ENCODE results near the gene PRODH2.

Gene PRODH2

DNA sequence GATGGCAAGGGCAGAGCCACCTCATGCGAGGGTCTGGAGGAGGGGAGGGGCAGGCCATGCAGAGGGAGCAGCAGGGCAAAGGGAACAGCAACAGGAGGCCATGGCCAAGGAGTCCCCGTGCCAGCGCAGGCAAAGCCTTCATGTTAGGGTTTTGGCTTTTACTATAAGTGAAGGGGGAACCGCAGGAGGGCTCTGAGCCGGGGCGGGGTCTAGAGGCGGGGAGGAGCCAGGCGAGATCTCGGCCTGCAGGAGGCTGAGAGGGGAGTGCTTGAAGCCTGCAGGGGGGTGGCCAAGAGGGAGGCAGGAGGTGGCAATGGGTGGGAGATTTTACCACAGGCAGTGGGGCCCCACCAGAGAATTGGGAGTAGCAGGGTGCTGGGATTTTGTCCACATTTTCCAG, 31.0 kb downstream of the PRODH2 start:
- H3K27me3 ChIP-seq (replicated peaks): no peaks in the 10 kb centered on the region
- no peaks in the 10 kb centered on the region for H3K36me3 ChIP-seq (replicated peaks)
- in situ Hi-C loops (cut with HindIII; ENCODE audit: low pct_ligation_motif_present, low sequenced_read_pairs): no loop called here
- no peak for DNase-seq
- no peak overlapping the region for H3K27ac ChIP-seq
- H3K4me3 ChIP-seq (ENCODE audit: low read depth, low read length): no peak overlapping the region
- TF ChIP-seq, protein P1, sequence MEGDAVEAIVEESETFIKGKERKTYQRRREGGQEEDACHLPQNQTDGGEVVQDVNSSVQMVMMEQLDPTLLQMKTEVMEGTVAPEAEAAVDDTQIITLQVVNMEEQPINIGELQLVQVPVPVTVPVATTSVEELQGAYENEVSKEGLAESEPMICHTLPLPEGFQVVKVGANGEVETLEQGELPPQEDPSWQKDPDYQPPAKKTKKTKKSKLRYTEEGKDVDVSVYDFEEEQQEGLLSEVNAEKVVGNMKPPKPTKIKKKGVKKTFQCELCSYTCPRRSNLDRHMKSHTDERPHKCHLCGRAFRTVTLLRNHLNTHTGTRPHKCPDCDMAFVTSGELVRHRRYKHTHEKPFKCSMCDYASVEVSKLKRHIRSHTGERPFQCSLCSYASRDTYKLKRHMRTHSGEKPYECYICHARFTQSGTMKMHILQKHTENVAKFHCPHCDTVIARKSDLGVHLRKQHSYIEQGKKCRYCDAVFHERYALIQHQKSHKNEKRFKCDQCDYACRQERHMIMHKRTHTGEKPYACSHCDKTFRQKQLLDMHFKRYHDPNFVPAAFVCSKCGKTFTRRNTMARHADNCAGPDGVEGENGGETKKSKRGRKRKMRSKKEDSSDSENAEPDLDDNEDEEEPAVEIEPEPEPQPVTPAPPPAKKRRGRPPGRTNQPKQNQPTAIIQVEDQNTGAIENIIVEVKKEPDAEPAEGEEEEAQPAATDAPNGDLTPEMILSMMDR (IDR thresholded peaks at IDR 0.05; ENCODE audit: low read depth, low read length, missing control alignments): no peak

DNA sequence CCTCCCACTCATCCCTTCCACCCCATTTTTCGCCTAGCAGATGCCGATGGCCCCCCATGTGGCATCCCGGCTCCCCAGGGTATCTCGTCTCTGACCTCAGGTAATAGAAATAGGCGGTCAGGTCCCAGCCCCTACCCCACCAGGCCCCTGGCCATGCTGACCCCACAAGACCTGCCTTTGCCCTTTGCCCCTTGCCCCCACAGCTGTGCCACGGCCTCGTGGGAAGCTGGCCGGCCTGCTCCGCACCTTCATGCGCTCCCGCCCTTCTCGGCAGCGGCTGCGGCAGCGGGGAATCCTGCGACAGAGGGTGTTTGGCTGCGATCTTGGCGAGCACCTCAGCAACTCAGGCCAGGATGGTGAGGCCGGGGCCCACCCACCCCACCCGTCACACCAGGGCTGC, 31.9 kb downstream of the PRODH2 start:
- Histone ChIP-seq H3K36me3 (replicated peaks) (no peaks in the 10 kb centered on the region), H3K27ac (no peak overlapping the region), H3K4me3 (ENCODE audit: low read depth, low read length) (no peak overlapping the region), H3K27me3 (replicated peaks) (no peaks in the 10 kb centered on the region)
- TF ChIP-seq, protein P1 (IDR thresholded peaks at IDR 0.05; ENCODE audit: low read depth, low read length, missing control alignments): no peak
- in situ Hi-C loops (cut with HindIII; ENCODE audit: low pct_ligation_motif_present, low sequenced_read_pairs): no loop called here
- no peak for DNase-seq

DNA sequence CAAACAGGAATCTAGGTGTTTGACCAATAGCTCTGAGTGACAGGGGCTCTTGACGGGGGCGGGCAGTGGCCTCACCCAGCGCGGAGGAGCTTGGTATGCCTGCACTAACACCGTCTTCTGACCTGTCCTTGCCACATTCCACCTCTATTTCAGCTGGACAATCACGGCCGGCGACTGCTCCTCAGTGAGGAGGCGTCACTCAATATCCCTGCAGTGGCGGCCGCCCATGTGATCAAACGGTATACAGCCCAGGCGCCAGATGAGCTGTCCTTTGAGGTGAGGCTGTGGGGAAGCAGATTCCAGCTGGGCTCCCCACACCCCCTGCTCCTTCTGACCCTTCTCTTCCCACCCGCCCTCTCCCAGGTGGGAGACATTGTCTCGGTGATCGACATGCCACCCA, 32.6 kb downstream of the PRODH2 start:
- no peak overlapping the region for H3K27ac ChIP-seq
- no peak for DNase-seq
- H3K4me3 ChIP-seq (ENCODE audit: low read depth, low read length): no peak overlapping the region
- in situ Hi-C loops (cut with HindIII; ENCODE audit: low pct_ligation_motif_present, low sequenced_read_pairs): no loop called here
- TF ChIP-seq, protein P1 (IDR thresholded peaks at IDR 0.05; ENCODE audit: low read depth, low read length, missing control alignments): no peak
- no peaks in the 10 kb centered on the region for H3K36me3 ChIP-seq (replicated peaks)
- no peaks in the 10 kb centered on the region for H3K27me3 ChIP-seq (replicated peaks)

DNA sequence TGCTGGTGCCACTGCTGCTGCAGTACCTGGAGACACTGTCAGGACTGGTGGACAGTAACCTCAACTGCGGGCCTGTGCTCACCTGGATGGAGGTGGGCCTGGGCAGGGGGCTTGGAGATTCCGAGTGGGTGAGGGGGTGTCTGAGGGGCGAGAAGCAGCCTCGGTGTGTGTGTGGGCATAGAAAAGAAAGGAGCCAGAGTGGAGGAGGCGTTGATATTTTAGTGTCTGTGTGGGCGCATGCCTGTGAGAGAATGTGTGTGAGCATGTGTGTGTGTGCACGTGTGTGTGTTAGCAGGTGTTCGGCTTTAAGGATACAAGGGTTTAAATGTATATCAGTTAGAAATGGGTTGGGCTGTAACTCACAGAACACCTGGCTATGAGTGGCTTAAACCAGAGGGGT, 33.6 kb downstream of the PRODH2 start:
- in situ Hi-C loops (cut with HindIII; ENCODE audit: low pct_ligation_motif_present, low sequenced_read_pairs): no loop called here
- H3K27ac ChIP-seq: no peak overlapping the region
- no peaks in the 10 kb centered on the region for H3K36me3 ChIP-seq (replicated peaks)
- TF ChIP-seq, protein P1 (IDR thresholded peaks at IDR 0.05; ENCODE audit: low read depth, low read length, missing control alignments): no peak
- H3K27me3 ChIP-seq (replicated peaks): no peaks in the 10 kb centered on the region
- DNase-seq: no peak
- H3K4me3 ChIP-seq (ENCODE audit: low read depth, low read length): no peak overlapping the region

DNA sequence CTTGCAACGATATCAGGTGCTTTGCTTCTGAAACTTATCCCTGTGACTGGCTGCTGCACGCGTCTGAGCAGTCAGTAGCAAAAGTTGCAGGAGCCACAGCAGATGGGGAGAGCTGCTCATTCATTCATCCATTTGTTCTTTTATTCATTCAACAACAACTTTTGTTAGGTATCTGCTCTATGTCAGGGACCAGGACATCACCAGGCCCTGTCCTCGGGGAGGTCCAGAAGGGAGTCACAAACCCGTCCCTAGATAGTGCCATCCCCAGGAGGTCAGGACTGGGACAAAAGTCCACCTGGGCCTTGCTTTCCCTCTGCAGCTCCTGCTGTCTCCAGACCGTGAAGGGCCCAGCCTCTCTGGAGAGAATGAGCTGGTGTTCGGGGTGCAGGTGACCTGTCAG, 34.7 kb downstream of the PRODH2 start:
- H3K36me3 ChIP-seq (replicated peaks): no peaks in the 10 kb centered on the region
- in situ Hi-C loops (cut with HindIII; ENCODE audit: low pct_ligation_motif_present, low sequenced_read_pairs): no loop called here
- H3K4me3 ChIP-seq (ENCODE audit: low read depth, low read length): no peak overlapping the region
- no peak overlapping the region for H3K27ac ChIP-seq
- no peak for DNase-seq
- TF ChIP-seq, protein P1 (IDR thresholded peaks at IDR 0.05; ENCODE audit: low read depth, low read length, missing control alignments): no peak
- no peaks in the 10 kb centered on the region for H3K27me3 ChIP-seq (replicated peaks)

DNA sequence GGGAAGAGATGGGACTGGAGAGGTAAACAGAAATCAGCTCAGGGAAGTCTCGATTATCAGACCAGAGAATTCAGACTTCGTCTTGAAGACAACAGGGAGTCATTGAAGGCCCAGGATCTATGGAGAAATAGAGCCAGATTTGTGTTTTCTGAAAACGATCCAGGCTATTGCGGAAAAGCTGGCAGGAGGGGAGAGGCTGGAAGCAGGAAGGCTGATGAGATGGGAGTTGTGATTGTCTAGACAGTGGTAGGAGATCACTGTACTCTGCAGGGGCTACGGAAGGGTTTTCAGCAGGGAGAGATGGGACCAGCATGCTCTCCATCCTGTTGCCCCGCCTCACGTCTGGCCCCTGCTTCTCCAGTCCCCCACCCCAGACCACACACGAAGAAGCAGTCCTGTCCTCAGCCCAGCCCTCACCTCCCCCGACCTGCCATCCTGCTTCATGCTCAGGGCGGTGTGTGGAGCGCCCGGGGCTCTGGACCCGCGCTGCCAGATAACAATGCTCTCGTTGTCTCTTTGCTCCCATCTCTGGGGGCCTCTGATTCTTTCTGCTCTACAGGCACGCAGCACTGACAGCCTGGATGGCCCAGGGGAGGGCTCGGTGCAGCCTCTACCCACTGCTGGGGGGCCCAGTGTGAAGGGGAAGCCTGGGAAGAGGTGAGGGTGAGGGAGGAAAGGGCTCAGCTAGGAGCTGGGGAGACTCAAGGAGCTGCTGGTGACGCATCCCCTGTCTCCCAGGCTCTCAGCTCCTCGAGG, 35.4 kb downstream of the PRODH2 start:
- Histone ChIP-seq H3K27ac (no peak overlapping the region), H3K27me3 (replicated peaks) (no peaks in the 10 kb centered on the region), H3K36me3 (replicated peaks) (no peaks in the 10 kb centered on the region), H3K4me3 (ENCODE audit: low read depth, low read length) (no peak overlapping the region)
- in situ Hi-C loops (cut with HindIII; ENCODE audit: low pct_ligation_motif_present, low sequenced_read_pairs): no loop called here
- TF ChIP-seq, protein P1 (IDR thresholded peaks at IDR 0.05; ENCODE audit: low read depth, low read length, missing control alignments): no peak
- no peak for DNase-seq
